Stimulated activated CD4-positive, alpha-beta T cell treated with anti-CD3 and anti-CD28 coated beads, Interleukin-1b, Interleukin-23, amount 100 ng/mL, for 48 hours (primary cell): ENCODE data around the gene DMRTA2.
A peak's percentile ranks its signal among the peaks of the same experiment; 100 is the strongest.

Source experiments
- DNase-seq: peaks from one replicate; pipeline ENCODE4 v3.0.0-alpha.2; 2020

The DMRTA2 gene

GRCh38 chr1:50373532-50373931 is 49.7 kb downstream of the DMRTA2 start:
- no peak for DNase-seq

GRCh38 chr1:50371749-50372148 is 51.5 kb downstream of the DMRTA2 start:
- DNase-seq: no peak

GRCh38 chr1:50369830-50370229 is 53.4 kb downstream of the DMRTA2 start:
- DNase-seq: no peak

- DNase-seq: no peak
Observed at GRCh38 chr1:50369008-50369634, 54.1 kb downstream of the DMRTA2 start.

GRCh38 chr1:50368179-50369007 is 54.9 kb downstream of the DMRTA2 start:
- DNase-seq: peak; percentile 19
